ENCODE results near the gene LSM14B. TPM values are rescaled to one million over a fixed set of nuclear protein-coding genes. Genes with fewer than 3 reads are reported as not detected.
A peak's percentile ranks its signal among the peaks of the same experiment; 100 is the strongest.

The LSM14B gene
- total and polyA plus RNA-seq, 3 experiments from 2014 or later: 1.1 to 36.4 (median 35.8) TPM

DNA sequence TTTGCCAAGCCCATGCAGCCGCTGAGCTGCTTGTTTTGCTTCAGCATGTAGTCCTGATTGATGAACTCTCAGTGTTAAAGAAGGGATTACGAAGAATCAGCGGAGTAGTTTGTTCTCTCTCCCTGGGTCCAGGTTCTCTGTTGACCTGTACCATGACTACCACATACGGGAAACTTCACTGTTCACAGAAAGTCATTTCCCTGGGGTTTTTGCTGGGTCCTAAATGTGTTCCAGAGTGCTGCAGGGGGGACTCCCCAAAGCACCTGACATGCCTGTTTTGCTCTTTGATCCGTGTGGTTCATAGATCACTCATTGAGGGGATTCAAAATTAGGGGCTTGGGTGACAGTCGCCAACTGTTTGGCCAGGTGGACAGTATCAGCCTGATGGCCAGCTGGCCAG lies 5.5 kb downstream of the LSM14B start:
- Histone ChIP-seq H3K4me3 (ENCODE audit: low read length) (no peak overlapping the region), H3K4me1 (ENCODE audit: insufficient read depth, low read length) (peaks cover 16% of the 10 kb centered on the region), H3K27me3 (ENCODE audit: insufficient read depth, low read length, poor library complexity, severe bottlenecking) (no peaks in the 10 kb centered on the region), H3K36me3 (ENCODE audit: insufficient read depth, low read length) (peaks cover 71% of the 10 kb centered on the region), H3K9me3 (ENCODE audit: low read length) (no peaks in the 10 kb centered on the region), H3K27ac (ENCODE audit: low read depth, low read length) (no peak overlapping the region)
- DNase-seq: no peak
- peak overlapping the region in 2 of 7 donors; percentile 24 to 29 for H3K4me3 Mint-ChIP-seq
- CTCF ChIA-PET: interaction anchor here (0.9 to 2.0 kb wide), 2 partner anchors 60 to 116 kb away, joined by 4 to 5 read pairs; no protein-coding TSS in a partner anchor
- no peaks in the 10 kb centered on the region for H3K27me3 Mint-ChIP-seq
- H3K36me3 Mint-ChIP-seq: peaks cover 6 to 92% (median 20%) of the 10 kb centered on the region in 3 donors
- POLR2A ChIA-PET: no interaction called here
- peaks cover 32 to 49% (median 35%) of the 10 kb centered on the region in 3 donors for H3K4me1 Mint-ChIP-seq
- peak overlapping the region in 5 of 8 donors; percentile 19 to 71 (median 62) for H3K27ac Mint-ChIP-seq
- no peaks in the 10 kb centered on the region for H3K9me3 Mint-ChIP-seq

DNA sequence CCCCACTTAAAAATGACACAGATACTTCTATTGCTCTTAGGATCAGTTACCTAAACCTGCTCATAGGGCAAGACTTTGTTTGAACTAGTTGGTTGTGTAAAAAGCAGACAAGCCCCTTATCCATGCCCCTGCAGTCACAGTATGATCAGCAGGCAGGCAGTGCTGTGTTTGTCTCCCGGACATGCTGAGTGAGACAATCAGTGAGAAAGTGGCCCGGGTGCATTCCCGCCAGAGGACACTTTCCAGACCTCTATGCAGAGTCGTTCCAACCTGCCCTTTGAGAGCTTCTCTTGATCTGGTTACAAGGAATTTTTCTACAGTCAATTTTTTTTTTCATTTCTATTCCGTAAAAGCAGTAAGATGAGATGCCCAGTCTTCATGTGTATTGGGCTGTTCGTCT lies 6.2 kb downstream of the LSM14B start:
- Mint-ChIP-seq H3K27ac (peak overlapping the region in 5 of 8 donors; percentile 19 to 78 (median 59)), H3K27me3 (no peaks in the 10 kb centered on the region), H3K4me1 (peaks cover 29 to 49% (median 31%) of the 10 kb centered on the region in 3 donors), H3K9me3 (no peaks in the 10 kb centered on the region), H3K4me3 (peak overlapping the region in 1 of 7 donors; percentile 73), H3K36me3 (peaks cover 6 to 98% (median 20%) of the 10 kb centered on the region in 3 donors)
- DNase-seq: no peak
- H3K4me3 ChIP-seq (ENCODE audit: low read length): no peak overlapping the region
- CTCF ChIA-PET: interaction anchor here (0.9 kb wide), 1 partner anchor 117 kb away, joined by 4 read pairs; no protein-coding TSS in a partner anchor
- H3K27ac ChIP-seq (ENCODE audit: low read depth, low read length): no peak overlapping the region
- no peaks in the 10 kb centered on the region for H3K27me3 ChIP-seq (ENCODE audit: insufficient read depth, low read length, poor library complexity, severe bottlenecking)
- no peaks in the 10 kb centered on the region for H3K9me3 ChIP-seq (ENCODE audit: low read length)
- H3K4me1 ChIP-seq (ENCODE audit: insufficient read depth, low read length): peaks cover 11% of the 10 kb centered on the region
- POLR2A ChIA-PET: no interaction called here
- peaks cover 77% of the 10 kb centered on the region for H3K36me3 ChIP-seq (ENCODE audit: insufficient read depth, low read length)

DNA sequence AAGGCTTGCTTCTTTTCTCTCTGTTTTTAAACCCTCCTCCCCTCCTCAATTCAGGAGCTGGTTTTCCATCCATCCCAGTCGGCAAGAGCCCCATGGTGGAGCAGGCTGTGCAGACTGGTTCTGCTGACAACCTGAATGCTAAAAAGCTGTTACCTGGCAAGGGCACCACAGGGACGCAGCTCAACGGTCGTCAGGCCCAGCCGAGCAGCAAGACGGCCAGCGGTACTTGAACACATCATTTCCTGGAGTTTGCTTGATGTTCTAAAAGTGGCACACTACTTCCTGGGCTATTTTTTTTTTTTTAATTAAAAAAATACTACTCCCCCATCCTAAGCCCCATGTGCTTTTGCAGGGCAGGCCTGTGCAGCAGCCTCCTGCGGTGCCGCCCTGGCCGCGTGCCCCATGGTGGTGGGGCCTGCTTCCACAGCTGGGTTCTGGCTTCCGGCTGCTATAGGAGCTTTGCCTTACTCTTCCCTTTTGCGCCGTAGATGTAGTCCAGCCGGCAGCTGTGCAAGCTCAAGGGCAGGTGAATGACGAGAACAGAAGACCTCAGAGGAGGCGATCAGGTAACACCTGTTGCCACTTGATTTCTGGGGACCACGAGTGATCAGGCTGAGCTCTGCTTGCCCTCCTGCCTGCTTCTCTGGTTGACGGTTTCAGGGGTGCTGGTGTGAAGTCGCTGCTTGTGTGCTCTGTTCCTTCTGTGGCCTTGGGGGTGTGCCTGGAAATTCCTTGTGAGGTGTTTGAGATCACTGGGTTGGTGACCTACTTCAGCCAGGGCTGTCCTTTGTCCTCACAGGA lies 7.7 kb downstream of the LSM14B start:
- peaks cover 6 to 99% (median 22%) of the 10 kb centered on the region in 3 donors for H3K36me3 Mint-ChIP-seq
- Histone ChIP-seq H3K4me3 (ENCODE audit: low read length) (no peak overlapping the region), H3K36me3 (ENCODE audit: insufficient read depth, low read length) (peaks cover 79% of the 10 kb centered on the region), H3K4me1 (ENCODE audit: insufficient read depth, low read length) (no peaks in the 10 kb centered on the region), H3K27ac (ENCODE audit: low read depth, low read length) (no peak overlapping the region), H3K9me3 (ENCODE audit: low read length) (no peaks in the 10 kb centered on the region), H3K27me3 (ENCODE audit: insufficient read depth, low read length, poor library complexity, severe bottlenecking) (no peaks in the 10 kb centered on the region)
- H3K27ac Mint-ChIP-seq: peak overlapping the region in 6 of 8 donors; percentile 29 to 84 (median 52)
- peaks cover 20 to 38% (median 20%) of the 10 kb centered on the region in 3 donors for H3K4me1 Mint-ChIP-seq
- POLR2A ChIA-PET: interaction anchor here (1.0 to 1.1 kb wide), 2 partner anchors 63 to 64 kb away, joined by 3 read pairs; partner anchors contain the start of gene TAF4
- H3K9me3 Mint-ChIP-seq: no peaks in the 10 kb centered on the region
- no peak overlapping the region for H3K4me3 Mint-ChIP-seq
- DNase-seq: no peak
- CTCF ChIA-PET: no interaction called here
- H3K27me3 Mint-ChIP-seq: no peaks in the 10 kb centered on the region

DNA sequence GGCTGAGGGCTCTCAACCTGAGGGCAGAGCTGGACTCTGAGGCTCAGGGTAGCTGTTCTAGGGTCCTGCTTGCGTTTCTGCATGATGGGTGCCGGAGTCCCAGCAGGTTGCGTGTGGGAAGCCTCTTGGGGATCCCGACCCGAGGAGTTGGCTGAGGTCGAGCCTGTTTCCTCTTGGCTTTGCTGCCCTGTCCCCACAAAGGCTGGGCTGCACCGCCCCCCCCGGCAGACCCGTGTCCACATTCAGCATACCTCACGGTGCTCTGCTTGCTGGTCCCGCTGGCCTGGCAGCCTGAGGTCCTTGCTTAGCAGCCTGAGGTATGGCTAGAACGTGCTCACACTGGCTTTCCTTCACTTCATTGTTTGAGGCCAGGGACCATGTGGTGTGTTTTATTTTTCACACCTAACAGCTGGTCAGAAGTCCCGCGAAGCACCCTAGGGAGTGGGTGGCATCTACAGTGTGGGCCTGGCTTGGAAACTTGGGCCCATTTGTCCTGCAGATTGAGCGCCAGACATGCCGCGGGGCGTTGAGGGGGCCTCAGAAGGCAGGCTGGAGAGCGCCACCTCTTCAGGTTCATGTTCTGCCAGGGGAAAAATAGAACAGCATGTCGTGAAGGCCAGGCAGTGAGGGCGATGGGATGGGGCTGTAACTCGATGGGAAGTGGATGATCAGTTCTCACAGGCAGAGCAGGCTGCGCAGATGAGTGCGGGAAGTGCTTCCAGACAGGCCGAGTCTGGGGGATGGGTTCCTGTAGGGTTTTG lies 9.5 kb downstream of the LSM14B start:
- Mint-ChIP-seq H3K27ac (peak overlapping the region in 7 of 8 donors; percentile 50 to 88 (median 82)), H3K9me3 (no peaks in the 10 kb centered on the region), H3K4me3 (peak overlapping the region in 4 of 7 donors; percentile 23 to 66 (median 34)), H3K27me3 (no peaks in the 10 kb centered on the region), H3K4me1 (peaks cover 14 to 39% (median 22%) of the 10 kb centered on the region in 3 donors), H3K36me3 (peaks cover 3 to 99% (median 15%) of the 10 kb centered on the region in 3 donors)
- peaks cover 87% of the 10 kb centered on the region for H3K36me3 ChIP-seq (ENCODE audit: insufficient read depth, low read length)
- POLR2A ChIA-PET: no interaction called here
- no peaks in the 10 kb centered on the region for H3K9me3 ChIP-seq (ENCODE audit: low read length)
- no peak overlapping the region for H3K4me3 ChIP-seq (ENCODE audit: low read length)
- no peaks in the 10 kb centered on the region for H3K4me1 ChIP-seq (ENCODE audit: insufficient read depth, low read length)
- H3K27me3 ChIP-seq (ENCODE audit: insufficient read depth, low read length, poor library complexity, severe bottlenecking): no peaks in the 10 kb centered on the region
- CTCF ChIA-PET: no interaction called here
- H3K27ac ChIP-seq (ENCODE audit: low read depth, low read length): no peak overlapping the region
- no peak for DNase-seq

DNA sequence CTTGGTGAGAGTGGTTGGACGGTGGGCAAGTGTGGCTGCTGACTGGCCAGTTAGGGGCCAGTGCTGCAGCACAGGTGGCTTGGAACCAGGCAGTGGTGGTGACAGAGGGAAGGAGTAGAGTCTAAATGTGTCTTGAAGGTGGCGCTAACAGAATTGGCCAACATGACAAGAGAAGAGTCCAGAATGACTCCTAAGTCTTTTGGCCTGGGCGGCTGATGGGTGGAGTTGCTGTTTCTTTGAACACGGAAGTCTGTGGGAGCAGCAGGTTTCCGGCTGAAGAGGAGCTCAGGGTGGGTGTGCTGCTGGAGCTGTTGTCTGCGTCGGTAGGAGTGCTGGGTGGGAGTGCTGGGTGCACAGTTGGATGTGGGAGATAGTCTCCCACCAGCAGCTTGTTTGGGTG lies 10.1 kb downstream of the LSM14B start:
- H3K27ac ChIP-seq (ENCODE audit: low read depth, low read length): no peak overlapping the region
- DNase-seq: no peak
- H3K4me3 ChIP-seq (ENCODE audit: low read length): no peak overlapping the region
- H3K9me3 Mint-ChIP-seq: no peaks in the 10 kb centered on the region
- peak overlapping the region; percentile 50 to 88 (median 80) for H3K27ac Mint-ChIP-seq
- ChIA-PET POLR2A (no interaction called here), CTCF (no interaction called here)
- no peaks in the 10 kb centered on the region for H3K9me3 ChIP-seq (ENCODE audit: low read length)
- H3K4me1 Mint-ChIP-seq: peaks cover 16 to 37% (median 26%) of the 10 kb centered on the region in 3 donors
- H3K4me1 ChIP-seq (ENCODE audit: insufficient read depth, low read length): no peaks in the 10 kb centered on the region
- H3K4me3 Mint-ChIP-seq: peak overlapping the region in 5 of 7 donors; percentile 23 to 66 (median 45)
- no peaks in the 10 kb centered on the region for H3K27me3 Mint-ChIP-seq
- peaks cover 3 to 99% (median 14%) of the 10 kb centered on the region in 3 donors for H3K36me3 Mint-ChIP-seq
- H3K36me3 ChIP-seq (ENCODE audit: insufficient read depth, low read length): peaks cover 84% of the 10 kb centered on the region
- no peaks in the 10 kb centered on the region for H3K27me3 ChIP-seq (ENCODE audit: insufficient read depth, low read length, poor library complexity, severe bottlenecking)

DNA sequence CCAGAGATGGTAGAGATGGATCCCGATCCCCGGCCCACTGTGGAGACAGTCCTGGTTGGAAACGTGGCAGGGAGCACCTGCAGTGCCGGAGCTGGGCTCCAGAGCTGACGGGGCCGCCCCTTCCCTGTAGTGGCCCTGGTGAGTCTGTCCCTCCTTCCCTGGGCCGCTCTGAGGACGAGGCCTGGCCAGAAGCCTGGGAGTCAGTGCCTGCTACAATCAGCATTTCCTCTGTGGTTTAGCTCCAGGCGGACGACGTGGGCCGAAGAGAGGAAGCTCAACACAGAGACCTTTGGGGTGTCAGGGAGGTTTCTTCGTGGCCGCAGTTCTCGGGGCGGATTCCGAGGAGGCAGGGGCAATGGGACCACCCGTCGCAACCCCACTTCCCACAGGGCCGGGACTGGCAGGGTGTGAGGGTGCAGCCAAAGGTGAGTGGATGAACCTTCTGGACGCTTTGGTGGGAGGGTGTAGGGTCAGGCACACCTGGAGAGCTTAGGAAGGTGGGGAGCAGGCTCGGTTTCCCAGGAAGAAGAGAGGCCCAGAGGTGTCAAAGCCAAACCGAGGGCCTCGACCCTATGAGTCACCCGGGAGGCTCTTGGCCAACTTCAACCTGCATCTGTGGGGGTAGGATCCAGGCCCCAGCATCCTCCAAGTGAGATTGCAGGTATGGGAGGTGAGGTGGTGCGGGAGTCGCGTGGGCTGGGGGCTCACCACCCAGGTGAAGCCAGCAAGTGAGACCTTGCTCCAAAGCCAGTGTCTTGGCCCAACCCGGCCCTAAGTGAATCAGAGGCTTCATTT lies 11.0 kb downstream of the LSM14B start:
- no peaks in the 10 kb centered on the region for H3K4me1 ChIP-seq (ENCODE audit: insufficient read depth, low read length)
- Mint-ChIP-seq H3K27me3 (no peaks in the 10 kb centered on the region), H3K4me3 (no peak overlapping the region), H3K4me1 (peaks cover 16 to 35% (median 31%) of the 10 kb centered on the region in 3 donors), H3K27ac (peak overlapping the region in 6 of 8 donors; percentile 50 to 85 (median 76)), H3K36me3 (peaks cover 6 to 99% (median 20%) of the 10 kb centered on the region in 3 donors), H3K9me3 (no peaks in the 10 kb centered on the region)
- CTCF ChIA-PET: interaction anchor here (1.9 to 7.0 kb wide), 2 partner anchors 67 to 123 kb away, joined by 3 to 60 read pairs; no protein-coding TSS in a partner anchor
- H3K27me3 ChIP-seq (ENCODE audit: insufficient read depth, low read length, poor library complexity, severe bottlenecking): no peaks in the 10 kb centered on the region
- H3K4me3 ChIP-seq (ENCODE audit: low read length): no peak overlapping the region
- no peak overlapping the region for H3K27ac ChIP-seq (ENCODE audit: low read depth, low read length)
- no peaks in the 10 kb centered on the region for H3K9me3 ChIP-seq (ENCODE audit: low read length)
- DNase-seq: no peak
- POLR2A ChIA-PET: interaction anchor here (3.4 kb wide), 1 partner anchor 67 kb away, joined by 9 read pairs; the partner anchor contains the start of gene TAF4
- peaks cover 84% of the 10 kb centered on the region for H3K36me3 ChIP-seq (ENCODE audit: insufficient read depth, low read length)

DNA sequence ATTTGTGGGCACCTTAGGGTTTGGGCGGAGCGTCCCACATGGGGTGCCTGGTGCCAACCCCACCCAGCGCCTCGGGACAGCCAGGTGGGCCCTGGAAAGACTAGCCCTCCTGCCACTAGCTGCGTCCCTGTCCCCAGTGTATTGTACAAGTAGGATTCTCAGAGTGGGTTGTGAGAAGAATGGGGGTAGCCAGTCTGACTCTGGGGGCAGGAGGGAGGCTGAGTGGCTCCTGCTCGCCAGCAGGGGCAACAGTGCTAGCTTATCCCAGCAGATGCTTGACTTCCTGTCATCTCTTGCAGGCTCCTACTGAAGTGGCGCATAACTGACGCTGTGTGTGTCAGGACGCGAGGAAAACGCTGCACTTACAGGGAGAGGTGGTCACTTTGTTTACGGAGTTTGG lies 11.6 kb downstream of the LSM14B start:
- no peaks in the 10 kb centered on the region for H3K27me3 ChIP-seq (ENCODE audit: insufficient read depth, low read length, poor library complexity, severe bottlenecking)
- no peaks in the 10 kb centered on the region for H3K4me1 ChIP-seq (ENCODE audit: insufficient read depth, low read length)
- peak overlapping the region in 1 of 7 donors; percentile 27 for H3K4me3 Mint-ChIP-seq
- no peaks in the 10 kb centered on the region for H3K9me3 ChIP-seq (ENCODE audit: low read length)
- peak overlapping the region; percentile 14 to 85 (median 57) for H3K27ac Mint-ChIP-seq
- POLR2A ChIA-PET: interaction anchor here (0.6 to 3.4 kb wide), 4 partner anchors 10 to 115 kb away, joined by 4 to 9 read pairs (median 4); partner anchors contain the start of gene TAF4
- peaks cover 7 to 99% (median 21%) of the 10 kb centered on the region in 3 donors for H3K36me3 Mint-ChIP-seq
- no peak overlapping the region for H3K4me3 ChIP-seq (ENCODE audit: low read length)
- H3K36me3 ChIP-seq (ENCODE audit: insufficient read depth, low read length): peaks cover 85% of the 10 kb centered on the region
- H3K27me3 Mint-ChIP-seq: no peaks in the 10 kb centered on the region
- CTCF ChIA-PET: interaction anchor here (1.9 to 7.0 kb wide), 2 partner anchors 67 to 123 kb away, joined by 3 to 60 read pairs; no protein-coding TSS in a partner anchor
- peaks cover 18 to 33% (median 28%) of the 10 kb centered on the region in 3 donors for H3K4me1 Mint-ChIP-seq
- no peak for DNase-seq
- H3K27ac ChIP-seq (ENCODE audit: low read depth, low read length): no peak overlapping the region
- H3K9me3 Mint-ChIP-seq: no peaks in the 10 kb centered on the region
